CD4-positive, alpha-beta T cell (primary cell): ENCODE measurements around the gene GPC6. TPM values are rescaled to one million over a fixed set of nuclear protein-coding genes. Genes with fewer than 3 reads are reported as not detected.

Experiments
- ATAC-seq: fragments of 200-7000 bp; cut with Tn5 transposase; one replicate; pipeline ENCODE4 v1.10.0; 2022; ENCODE audit warnings: mild to moderate bottlenecking; ENCODE audit not compliant: poor library complexity
- CTCF ChIA-PET: fragments of 350-600 bp; sonication (Branson Sonifier 250); formaldehyde crosslinking; loops from one replicate; lab custom pipeline; 2021; ENCODE audit warnings: antibody characterized with exemption, inconsistent platforms; lab: Charles Lee
- POLR2A ChIA-PET: fragments of 350-600 bp; sonication (Branson Sonifier 250); formaldehyde crosslinking; loops from one replicate; lab custom pipeline; 2021; ENCODE audit warnings: antibody characterized with exemption, inconsistent platforms; lab: Charles Lee
- DNase-seq, 14 experiments: peaks; one replicate each; pipeline ENCODE4 v3.0.0-alpha.2; 2013 to 2020; ENCODE audit warnings: mixed read lengths in 2 of 14
- H3K27ac ChIP-seq, 2 donors: one replicate each; pipeline versions ENCODE4 v1.5.1 to v1.7.0; 2013; ENCODE audit warnings: low read length in 2 of 2, low read depth in 1 of 2, mild to moderate bottlenecking in 1 of 2
- H3K27me3 ChIP-seq, 2 experiments: 1 replicate in 1 of 2; 2 replicates in 1 of 2; pipeline versions ENCODE4 v1.6.1 to v1.7.0; 2013; ENCODE audit warnings: low read length in 2 of 2, control low read depth in 1 of 2, mild to moderate bottlenecking in 1 of 2, moderate library complexity in 1 of 2; ENCODE audit not compliant: insufficient read depth in 2 of 2, control insufficient read depth in 1 of 2
- H3K36me3 ChIP-seq: one replicate; pipeline ENCODE4 v1.6.1; 2013; ENCODE audit warnings: low read length, control low read depth; ENCODE audit not compliant: insufficient read depth
- H3K4me1 ChIP-seq: one replicate; pipeline ENCODE4 v1.6.1; 2013; ENCODE audit warnings: low read length, control low read depth; ENCODE audit not compliant: insufficient read depth
- H3K4me3 ChIP-seq: one replicate; pipeline ENCODE4 v1.5.1; 2013; ENCODE audit warnings: mild to moderate bottlenecking, low read length, moderate library complexity
- H3K9me3 ChIP-seq, 2 experiments: 1 replicate in 1 of 2; 2 replicates in 1 of 2; pipeline versions ENCODE4 v1.6.1 to v1.7.0; 2013; ENCODE audit warnings: low read length in 2 of 2, mild to moderate bottlenecking in 2 of 2, control low read depth in 1 of 2, moderate library complexity in 1 of 2; ENCODE audit not compliant: control insufficient read depth in 1 of 2, insufficient read depth in 1 of 2
- H3K27ac Mint-ChIP-seq: one replicate; pipeline ENCODE4 v1.8.0; 2020; ENCODE audit warnings: mixed read lengths
- H3K27me3 Mint-ChIP-seq: one replicate; pipeline ENCODE4 v1.8.0; 2021; ENCODE audit warnings: mixed read lengths
- H3K36me3 Mint-ChIP-seq: one replicate; pipeline ENCODE4 v1.8.0; 2021; ENCODE audit warnings: low read depth, mixed read lengths
- H3K4me1 Mint-ChIP-seq: one replicate; pipeline ENCODE4 v1.8.0; 2021; ENCODE audit warnings: low read depth, mixed read lengths
- H3K4me3 Mint-ChIP-seq: one replicate; pipeline ENCODE4 v1.8.0; 2020; ENCODE audit warnings: mild to moderate bottlenecking, mixed read lengths
- H3K9me3 Mint-ChIP-seq: one replicate; pipeline ENCODE4 v1.8.0; 2020; ENCODE audit warnings: mixed read lengths
- intact Hi-C, 2 experiments: fragments of 100-400 bp; cut with DNase I in 1 of 2; cut with micrococcal nuclease in 1 of 2; formaldehyde crosslinking; loops; one replicate each; pipeline versions ENCODE4 v1.15.1 to v1.9.0; 2023 to 2025; cut with DNase I, micrococcal nuclease
- total RNA-seq, 174 experiments: library from RNA in 2 of 174; stranded (reverse) in 2 of 174; gene quantifications; one replicate each; pipeline ENCODE4 v1.2.3 and lab custom pipeline; 2021 to 2026
- TF ChIP-seq, protein P1 (sequence below): fragments of 200-600 bp; IDR thresholded peaks from one replicate; pipeline ENCODE4 v1.8.0; 2022; ENCODE audit warnings: antibody characterized with exemption, mild to moderate bottlenecking

GPC6 gene
- total RNA-seq, 2 experiments from 2014 or later: not detected

- Histone ChIP-seq H3K9me3 (no peaks in the 10 kb centered on the region), H3K4me1 (no peaks in the 10 kb centered on the region), H3K27me3 (no peaks in the 10 kb centered on the region), H3K27ac (no peak overlapping the region), H3K4me3 (no peak overlapping the region), H3K36me3 (no peaks in the 10 kb centered on the region)
- intact Hi-C loops: no loop called here
- no peaks in the 10 kb centered on the region for H3K36me3 Mint-ChIP-seq
- DNase-seq: no peak
- TF ChIP-seq, protein P1, sequence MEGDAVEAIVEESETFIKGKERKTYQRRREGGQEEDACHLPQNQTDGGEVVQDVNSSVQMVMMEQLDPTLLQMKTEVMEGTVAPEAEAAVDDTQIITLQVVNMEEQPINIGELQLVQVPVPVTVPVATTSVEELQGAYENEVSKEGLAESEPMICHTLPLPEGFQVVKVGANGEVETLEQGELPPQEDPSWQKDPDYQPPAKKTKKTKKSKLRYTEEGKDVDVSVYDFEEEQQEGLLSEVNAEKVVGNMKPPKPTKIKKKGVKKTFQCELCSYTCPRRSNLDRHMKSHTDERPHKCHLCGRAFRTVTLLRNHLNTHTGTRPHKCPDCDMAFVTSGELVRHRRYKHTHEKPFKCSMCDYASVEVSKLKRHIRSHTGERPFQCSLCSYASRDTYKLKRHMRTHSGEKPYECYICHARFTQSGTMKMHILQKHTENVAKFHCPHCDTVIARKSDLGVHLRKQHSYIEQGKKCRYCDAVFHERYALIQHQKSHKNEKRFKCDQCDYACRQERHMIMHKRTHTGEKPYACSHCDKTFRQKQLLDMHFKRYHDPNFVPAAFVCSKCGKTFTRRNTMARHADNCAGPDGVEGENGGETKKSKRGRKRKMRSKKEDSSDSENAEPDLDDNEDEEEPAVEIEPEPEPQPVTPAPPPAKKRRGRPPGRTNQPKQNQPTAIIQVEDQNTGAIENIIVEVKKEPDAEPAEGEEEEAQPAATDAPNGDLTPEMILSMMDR: no peak
- POLR2A ChIA-PET: no interaction called here
- no peaks in the 10 kb centered on the region for H3K9me3 Mint-ChIP-seq
- no peak overlapping the region for H3K27ac Mint-ChIP-seq
- CTCF ChIA-PET: no interaction called here
- H3K4me3 Mint-ChIP-seq: no peak overlapping the region
- H3K4me1 Mint-ChIP-seq: no peaks in the 10 kb centered on the region
- H3K27me3 Mint-ChIP-seq: no peaks in the 10 kb centered on the region
- ATAC-seq: no peak
Measured at GRCh38 chr13:93558637-93559036, 332.0 kb downstream of the GPC6 start.

DNA sequence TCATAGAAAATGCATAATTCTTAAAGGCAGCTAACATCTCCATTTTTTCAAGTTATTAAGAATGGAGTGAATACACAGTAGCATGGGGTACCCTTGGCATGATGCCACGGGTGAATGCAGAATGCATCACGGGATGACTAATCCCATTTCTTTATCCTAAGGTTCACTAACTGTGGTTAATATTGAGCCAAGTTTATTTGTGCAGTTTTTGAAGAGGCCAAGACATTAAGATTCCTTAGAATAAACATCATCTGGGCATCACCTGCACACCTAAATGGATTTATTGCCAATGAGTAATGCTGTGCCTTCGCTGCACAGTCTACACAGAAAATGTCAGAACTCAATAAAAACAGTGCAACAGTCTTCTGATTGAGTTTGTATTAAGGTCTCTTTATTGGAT lies 333.1 kb downstream of the GPC6 start:
- Mint-ChIP-seq H3K4me3 (no peak overlapping the region), H3K27ac (no peak overlapping the region), H3K4me1 (no peaks in the 10 kb centered on the region), H3K9me3 (no peaks in the 10 kb centered on the region), H3K27me3 (no peaks in the 10 kb centered on the region), H3K36me3 (no peaks in the 10 kb centered on the region)
- POLR2A ChIA-PET: no interaction called here
- TF ChIP-seq, protein P1: no peak
- Histone ChIP-seq H3K27me3 (no peaks in the 10 kb centered on the region), H3K36me3 (no peaks in the 10 kb centered on the region), H3K9me3 (no peaks in the 10 kb centered on the region), H3K4me1 (no peaks in the 10 kb centered on the region), H3K27ac (no peak overlapping the region), H3K4me3 (no peak overlapping the region)
- CTCF ChIA-PET: no interaction called here
- intact Hi-C loops: no loop called here
- ATAC-seq: no peak
- no peak for DNase-seq

DNA sequence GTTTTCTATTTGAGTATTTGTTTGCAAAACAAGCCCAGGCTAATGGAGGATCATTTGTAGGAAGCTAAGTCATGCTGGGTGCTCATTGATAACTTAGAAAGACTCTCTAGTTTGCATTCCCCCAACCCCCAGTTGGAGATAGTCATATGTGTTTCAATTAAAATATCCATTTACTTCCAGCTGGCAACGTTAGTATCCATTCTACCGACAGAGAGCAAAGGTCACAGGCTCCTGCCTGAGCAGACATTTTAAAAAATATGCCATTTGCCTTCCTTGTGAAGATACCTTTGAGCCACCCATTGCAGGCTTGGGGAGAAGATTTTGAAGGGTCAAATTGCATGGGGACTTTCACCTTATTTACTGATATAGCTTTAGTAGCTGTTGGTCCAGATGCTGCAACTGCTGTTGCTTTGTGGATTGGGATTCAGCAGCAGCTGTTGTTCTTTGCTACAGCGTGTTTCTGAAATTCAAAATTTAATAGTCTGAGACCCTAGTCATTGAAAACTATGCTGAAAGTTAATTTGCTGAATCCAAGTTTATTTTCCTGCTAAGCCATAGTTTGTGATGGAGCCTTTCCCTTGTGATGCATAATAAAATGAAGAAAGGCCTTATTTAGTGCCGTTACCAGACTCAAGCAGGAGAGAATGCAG lies 335.1 kb downstream of the GPC6 start:
- H3K9me3 ChIP-seq: no peaks in the 10 kb centered on the region
- DNase-seq (no peak), ATAC-seq (no peak)
- Mint-ChIP-seq H3K27me3 (no peaks in the 10 kb centered on the region), H3K27ac (no peak overlapping the region), H3K9me3 (no peaks in the 10 kb centered on the region), H3K36me3 (no peaks in the 10 kb centered on the region), H3K4me1 (no peaks in the 10 kb centered on the region), H3K4me3 (no peak overlapping the region)
- POLR2A ChIA-PET: no interaction called here
- no peaks in the 10 kb centered on the region for H3K36me3 ChIP-seq
- H3K4me1 ChIP-seq: no peaks in the 10 kb centered on the region
- H3K27me3 ChIP-seq: no peaks in the 10 kb centered on the region
- CTCF ChIA-PET: no interaction called here
- intact Hi-C loops: no loop called here
- H3K4me3 ChIP-seq: no peak overlapping the region
- TF ChIP-seq, protein P1: no peak
- no peak overlapping the region for H3K27ac ChIP-seq
